K562 (cell line): ENCODE data around the gene DPAGT1. TPM values are rescaled to one million over a fixed set of nuclear protein-coding genes. Genes with fewer than 3 reads are reported as not detected.
A peak's percentile ranks its signal among the peaks of the same experiment; 100 is the strongest.

ENCODE experiments used
- CHD1 ChIP-seq: fragments of 200-600 bp; sonication (generic); IDR thresholded peaks from one replicate; pipeline ENCODE4 v1.6.1; 2012; ENCODE audit warnings: mild to moderate bottlenecking, moderate library complexity, low read length, inconsistent platforms
- CXXC5 ChIP-seq: fragments of 250-450 bp; sonication (Bioruptor Pico); IDR thresholded peaks from 2 replicates; pipeline ENCODE4 v1.8.0; 2022; ENCODE audit warnings: inconsistent platforms, mild to moderate bottlenecking, moderate library complexity
- DACH1 ChIP-seq: fragments of 450-650 bp; IDR thresholded peaks from 2 replicates; pipeline ENCODE4 v1.6.1; 2018; ENCODE audit not compliant: partially characterized antibody
- FOS ChIP-seq: IDR thresholded peaks from 3 replicates; pipeline ENCODE4 v1.6.1; 2011; ENCODE audit not compliant: insufficient read length; ENCODE audit errors: extremely low read depth
- NR1H2 ChIP-seq: sonication (generic); formaldehyde crosslinking; IDR thresholded peaks from 2 replicates; pipeline ENCODE4 v1.4.0; 2020; ENCODE audit warnings: mild to moderate bottlenecking, missing genetic modification reagents
- NR2F6 ChIP-seq: fragments of 450-650 bp; formaldehyde crosslinking; IDR thresholded peaks from 2 replicates; pipeline ENCODE4 v1.4.0; 2020; ENCODE audit warnings: mild to moderate bottlenecking
- PHF8 ChIP-seq: fragments of 200-600 bp; sonication (generic); IDR thresholded peaks from 2 replicates; pipeline ENCODE4 v1.6.1; 2012; ENCODE audit warnings: mixed run types, mild to moderate bottlenecking, inconsistent platforms, low read length, moderate library complexity, borderline replicate concordance
- PRMT5 ChIP-seq: sonication (generic); formaldehyde crosslinking; IDR thresholded peaks from 2 replicates; pipeline ENCODE4 v1.5.0; 2020; ENCODE audit warnings: missing genetic modification reagents
- SMAD2 ChIP-seq: fragments of 150-350 bp; IDR thresholded peaks from 2 replicates; pipeline ENCODE4 v1.6.1; 2014; ENCODE audit warnings: low read depth, mild to moderate bottlenecking, low read length
- SNRNP70 ChIP-seq: fragments of 200-400 bp; formaldehyde crosslinking; optimal IDR thresholded peaks from 2 replicates; pipeline ENCODE3; 2017; ENCODE audit warnings: low read depth, low read length
- ZFP36 ChIP-seq: fragments of 150-350 bp; IDR thresholded peaks from 2 replicates; pipeline ENCODE4 v1.6.1; 2018; ENCODE audit warnings: low read length, low read depth; ENCODE audit not compliant: partially characterized antibody
- ZNF217 ChIP-seq: sonication (generic); formaldehyde crosslinking; IDR thresholded peaks from 2 replicates; pipeline ENCODE4 v1.8.0; 2022; ENCODE audit warnings: mild to moderate bottlenecking, missing genetic modification reagents
- ZNF23 ChIP-seq: fragments of 250-450 bp; sonication (Bioruptor Pico); IDR thresholded peaks from 2 replicates; pipeline ENCODE4 v1.4.0; 2020; ENCODE audit warnings: mild to moderate bottlenecking
- ZNF282 ChIP-seq: sonication (generic); formaldehyde crosslinking; IDR thresholded peaks from 2 replicates; pipeline ENCODE4 v1.8.1; 2023; ENCODE audit warnings: missing genetic modification reagents
- ZNF41 ChIP-seq: fragments of 250-450 bp; sonication (Bioruptor Pico); conservative IDR thresholded peaks from 2 replicates; pipeline ENCODE4 v1.4.0; 2020; ENCODE audit warnings: mild to moderate bottlenecking
- ZNF445 ChIP-seq: fragments of 250-450 bp; sonication (Bioruptor Pico); IDR thresholded peaks from 2 replicates; pipeline ENCODE4 v1.4.0; 2020; ENCODE audit warnings: low read depth, mild to moderate bottlenecking, moderate library complexity
- ZNF507 ChIP-seq: conservative IDR thresholded peaks from 2 replicates; pipeline ENCODE4 v1.6.1; 2017; ENCODE audit warnings: missing genetic modification characterization, missing compliant biosample characterization
- polyA plus RNA-seq, 8 experiments: library from polyadenylated mRNA; depleted of rRNA in 4 of 8; stranded (reverse) in 5 of 8; unstranded in 3 of 8; fragments of >200 nt; fragmentation: Nextera tagmentation in 2 of 8; fragmentation: Illumina TruSeq in 1 of 8; extraction: Ambion mirVana in 2 of 8; extraction: Trizol in 1 of 8; gene quantifications; 2 replicates each; pipeline versions ENCODE4 v1.2.1 to v1.2.3, GENCODE V29; 2011 to 2014; ENCODE audit warnings: inconsistent platforms in 1 of 8, missing spikeins in 1 of 8
- total RNA-seq, 7 experiments: library from RNA; depleted of rRNA in 6 of 7; stranded (reverse); fragments of >200 nt in 6 of 7; fragmentation: Illumina TruSeq in 2 of 7; extraction: Trizol in 2 of 7; gene quantifications; 2 replicates each; pipeline versions ENCODE4 v1.2.1 to v1.2.3, GENCODE V29; 2011 to 2021; ENCODE audit warnings: low replicate concordance in 1 of 7
- TF ChIP-seq, protein P1 (sequence below): fragments of 200-400 bp; formaldehyde crosslinking; IDR thresholded peaks from 2 replicates; pipeline ENCODE4 v1.6.1; 2017; ENCODE audit warnings: mild to moderate bottlenecking, low read depth, low read length, moderate library complexity
- TF ChIP-seq, protein P2 (sequence below): fragments of 450-650 bp; IDR thresholded peaks from 2 replicates; pipeline ENCODE4 v1.6.1; 2016; ENCODE audit warnings: low read depth

Gene DPAGT1
- total and polyA plus RNA-seq, 9 of the 15 experiments (the other 6 are each of a cell fraction or from before 2014, with no cell fraction given) = 29.9 to 135 (median 85.0) TPM

DNA sequence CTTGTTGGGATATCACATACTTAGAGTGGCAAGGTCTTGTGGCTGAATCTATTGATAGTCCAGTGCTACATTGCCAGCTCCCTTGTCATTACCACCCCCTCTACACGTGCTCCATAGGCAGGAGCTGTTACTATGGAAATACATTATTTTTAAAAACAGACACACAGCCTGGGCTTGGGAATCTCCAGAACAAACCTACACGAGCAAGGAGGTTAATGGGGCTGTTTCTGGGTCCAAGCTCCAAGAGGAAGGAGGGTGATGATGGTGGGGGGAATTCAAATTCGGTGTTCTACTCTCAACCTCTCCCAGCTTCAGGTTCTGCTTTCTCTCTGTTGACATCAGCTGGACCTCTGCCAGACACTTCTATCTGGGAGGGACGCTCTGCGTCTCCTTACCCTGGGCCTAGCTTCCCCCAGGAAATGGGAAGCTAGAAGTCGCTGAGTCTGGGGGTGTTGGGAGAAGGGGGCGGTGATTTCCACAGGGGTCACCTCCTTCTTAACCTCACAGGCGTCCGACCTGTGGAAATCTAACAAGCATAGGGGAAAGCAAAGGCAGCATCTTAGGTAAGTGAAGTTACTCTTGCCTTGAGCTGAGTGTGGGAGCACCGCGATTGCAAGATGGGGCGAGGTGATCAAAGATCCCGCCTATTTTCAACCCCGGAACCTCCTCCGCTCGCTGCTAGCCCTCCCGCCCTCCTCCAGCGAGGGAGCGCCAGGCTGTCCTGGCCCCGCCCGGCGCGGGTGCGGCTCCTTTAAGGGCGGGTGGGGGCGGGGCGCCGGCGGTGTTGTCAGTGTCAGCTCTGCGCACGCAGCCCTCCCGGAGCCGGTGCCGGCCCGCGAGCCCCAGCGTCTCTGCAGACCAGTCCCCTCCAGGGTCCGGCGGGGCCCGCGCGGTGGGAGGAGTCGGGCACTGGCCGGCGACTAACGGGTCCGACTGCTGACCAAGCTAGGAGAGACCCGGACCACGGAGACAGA is 5.2 kb upstream of the DPAGT1 start, which contains the start of gene C2CD2L (continued):
- peak; percentile 6 for TF ChIP-seq DACH1
- no peak for TF ChIP-seq CHD1
- no peak for TF ChIP-seq ZFP36
- TF ChIP-seq SMAD2 = no peak
- TF ChIP-seq ZNF23 = no peak
- TF ChIP-seq, protein P1, sequence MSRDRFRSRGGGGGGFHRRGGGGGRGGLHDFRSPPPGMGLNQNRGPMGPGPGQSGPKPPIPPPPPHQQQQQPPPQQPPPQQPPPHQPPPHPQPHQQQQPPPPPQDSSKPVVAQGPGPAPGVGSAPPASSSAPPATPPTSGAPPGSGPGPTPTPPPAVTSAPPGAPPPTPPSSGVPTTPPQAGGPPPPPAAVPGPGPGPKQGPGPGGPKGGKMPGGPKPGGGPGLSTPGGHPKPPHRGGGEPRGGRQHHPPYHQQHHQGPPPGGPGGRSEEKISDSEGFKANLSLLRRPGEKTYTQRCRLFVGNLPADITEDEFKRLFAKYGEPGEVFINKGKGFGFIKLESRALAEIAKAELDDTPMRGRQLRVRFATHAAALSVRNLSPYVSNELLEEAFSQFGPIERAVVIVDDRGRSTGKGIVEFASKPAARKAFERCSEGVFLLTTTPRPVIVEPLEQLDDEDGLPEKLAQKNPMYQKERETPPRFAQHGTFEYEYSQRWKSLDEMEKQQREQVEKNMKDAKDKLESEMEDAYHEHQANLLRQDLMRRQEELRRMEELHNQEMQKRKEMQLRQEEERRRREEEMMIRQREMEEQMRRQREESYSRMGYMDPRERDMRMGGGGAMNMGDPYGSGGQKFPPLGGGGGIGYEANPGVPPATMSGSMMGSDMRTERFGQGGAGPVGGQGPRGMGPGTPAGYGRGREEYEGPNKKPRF = no peak
- TF ChIP-seq, protein P2, sequence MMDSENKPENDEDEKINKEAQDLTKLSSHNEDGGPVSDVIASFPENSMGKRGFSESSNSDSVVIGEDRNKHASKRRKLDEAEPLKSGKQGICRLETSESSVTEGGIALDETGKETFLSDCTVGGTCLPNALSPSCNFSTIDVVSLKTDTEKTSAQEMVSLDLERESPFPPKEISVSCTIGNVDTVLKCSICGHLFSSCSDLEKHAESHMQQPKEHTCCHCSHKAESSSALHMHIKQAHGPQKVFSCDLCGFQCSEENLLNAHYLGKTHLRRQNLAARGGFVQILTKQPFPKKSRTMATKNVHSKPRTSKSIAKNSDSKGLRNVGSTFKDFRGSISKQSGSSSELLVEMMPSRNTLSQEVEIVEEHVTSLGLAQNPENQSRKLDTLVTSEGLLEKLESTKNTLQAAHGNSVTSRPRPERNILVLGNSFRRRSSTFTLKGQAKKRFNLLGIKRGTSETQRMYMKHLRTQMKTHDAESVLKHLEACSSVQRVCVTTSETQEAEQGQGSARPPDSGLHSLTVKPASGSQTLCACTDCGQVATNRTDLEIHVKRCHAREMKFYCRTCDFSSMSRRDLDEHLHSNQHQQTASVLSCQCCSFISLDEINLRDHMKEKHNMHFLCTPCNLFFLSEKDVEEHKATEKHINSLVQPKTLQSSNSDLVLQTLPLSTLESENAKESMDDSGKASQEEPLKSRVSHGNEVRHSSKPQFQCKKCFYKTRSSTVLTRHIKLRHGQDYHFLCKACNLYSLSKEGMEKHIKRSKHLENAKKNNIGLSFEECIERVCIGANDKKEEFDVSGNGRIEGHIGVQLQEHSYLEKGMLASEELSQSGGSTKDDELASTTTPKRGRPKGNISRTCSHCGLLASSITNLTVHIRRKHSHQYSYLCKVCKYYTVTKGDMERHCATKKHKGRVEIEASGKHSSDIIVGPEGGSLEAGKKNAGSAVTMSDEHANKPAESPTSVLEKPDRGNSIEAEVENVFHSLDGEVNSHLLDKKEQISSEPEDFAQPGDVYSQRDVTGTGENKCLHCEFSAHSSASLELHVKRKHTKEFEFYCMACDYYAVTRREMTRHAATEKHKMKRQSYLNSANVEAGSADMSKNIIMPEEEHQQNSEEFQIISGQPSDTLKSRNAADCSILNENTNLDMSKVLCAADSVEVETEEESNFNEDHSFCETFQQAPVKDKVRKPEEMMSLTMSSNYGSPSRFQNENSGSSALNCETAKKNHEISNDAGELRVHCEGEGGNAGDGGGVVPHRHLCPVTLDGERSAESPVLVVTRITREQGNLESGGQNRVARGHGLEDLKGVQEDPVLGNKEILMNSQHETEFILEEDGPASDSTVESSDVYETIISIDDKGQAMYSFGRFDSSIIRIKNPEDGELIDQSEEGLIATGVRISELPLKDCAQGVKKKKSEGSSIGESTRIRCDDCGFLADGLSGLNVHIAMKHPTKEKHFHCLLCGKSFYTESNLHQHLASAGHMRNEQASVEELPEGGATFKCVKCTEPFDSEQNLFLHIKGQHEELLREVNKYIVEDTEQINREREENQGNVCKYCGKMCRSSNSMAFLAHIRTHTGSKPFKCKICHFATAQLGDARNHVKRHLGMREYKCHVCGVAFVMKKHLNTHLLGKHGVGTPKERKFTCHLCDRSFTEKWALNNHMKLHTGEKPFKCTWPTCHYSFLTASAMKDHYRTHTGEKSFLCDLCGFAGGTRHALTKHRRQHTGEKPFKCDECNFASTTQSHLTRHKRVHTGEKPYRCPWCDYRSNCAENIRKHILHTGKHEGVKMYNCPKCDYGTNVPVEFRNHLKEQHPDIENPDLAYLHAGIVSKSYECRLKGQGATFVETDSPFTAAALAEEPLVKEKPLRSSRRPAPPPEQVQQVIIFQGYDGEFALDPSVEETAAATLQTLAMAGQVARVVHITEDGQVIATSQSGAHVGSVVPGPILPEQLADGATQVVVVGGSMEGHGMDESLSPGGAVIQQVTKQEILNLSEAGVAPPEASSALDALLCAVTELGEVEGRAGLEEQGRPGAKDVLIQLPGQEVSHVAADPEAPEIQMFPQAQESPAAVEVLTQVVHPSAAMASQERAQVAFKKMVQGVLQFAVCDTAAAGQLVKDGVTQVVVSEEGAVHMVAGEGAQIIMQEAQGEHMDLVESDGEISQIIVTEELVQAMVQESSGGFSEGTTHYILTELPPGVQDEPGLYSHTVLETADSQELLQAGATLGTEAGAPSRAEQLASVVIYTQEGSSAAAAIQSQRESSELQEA = no peak
- no peak for TF ChIP-seq ZNF282 (CRISPR knock-in tag)
- no peak for TF ChIP-seq SNRNP70
- TF ChIP-seq NR2F6 = no peak
- TF ChIP-seq NR1H2 (CRISPR knock-in tag) = no peak
- peak; percentile 63; the same call in 1 of the 2 replicates for TF ChIP-seq PHF8
- no peak for TF ChIP-seq ZNF41 (CRISPR knock-in tag)
- peak; percentile 70 for TF ChIP-seq CXXC5 (CRISPR knock-in tag)
- no peak for TF ChIP-seq ZNF445 (CRISPR knock-in tag)
- TF ChIP-seq PRMT5 (CRISPR knock-in tag) = no peak
- no peak for TF ChIP-seq ZNF507 (tag)
- no peak for TF ChIP-seq ZNF217 (CRISPR knock-in tag)
- TF ChIP-seq FOS = no peak
